ENCODE measurements around the gene GET4. TPM values are rescaled to one million over a fixed set of nuclear protein-coding genes. Genes with fewer than 3 reads are reported as not detected.

Gene GET4
- total RNA-seq, 6 experiments from 2014 or later: 15.6 to 38.3 (median 28.3) TPM

DNA sequence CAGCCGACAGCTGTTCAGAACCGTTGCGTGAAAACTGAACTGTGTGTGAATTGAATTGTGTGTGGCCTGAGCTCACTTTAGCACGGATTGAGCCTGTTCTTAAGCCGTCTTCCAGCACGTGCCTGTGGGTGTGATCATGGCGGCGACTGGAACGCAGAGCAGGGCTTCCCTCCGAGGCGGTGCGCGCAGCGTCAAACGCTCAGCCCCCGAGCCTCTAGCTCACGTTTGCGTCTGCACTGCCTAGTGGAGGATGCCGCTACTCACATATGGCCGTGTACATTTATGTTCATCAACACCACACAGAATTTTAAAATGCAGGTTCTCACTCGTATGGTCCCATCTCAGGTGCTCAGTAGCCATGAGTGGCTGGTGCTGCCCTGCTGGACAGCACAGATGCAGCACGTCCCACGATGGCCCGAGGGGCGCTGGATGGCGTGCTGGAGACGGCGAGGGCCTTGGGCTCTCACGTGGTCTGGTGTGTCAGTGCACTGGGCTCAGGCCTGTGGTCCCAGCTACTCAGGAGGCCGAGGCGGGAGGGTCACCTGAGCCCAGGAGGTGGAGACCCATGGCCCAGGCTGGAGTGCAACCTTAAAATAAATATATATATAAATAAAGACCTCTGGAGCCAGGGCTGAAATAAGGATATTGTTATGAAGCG lies 22.1 kb upstream of the GET4 start:
- Histone ChIP-seq H3K27ac (no peak overlapping the region), H3K36me3 (peaks cover 0 to 62% (median 27%) of the 10 kb centered on the region in 4 donors), H3K9me3 (no peaks in the 10 kb centered on the region), H3K4me1 (peaks cover 0 to 15% (median 5%) of the 10 kb centered on the region in 4 donors), H3K4me3 (no peak overlapping the region), H3K27me3 (no peaks in the 10 kb centered on the region)
- TF ChIP-seq POLR2A (IDR thresholded peaks at IDR 0.05): no peak
- TF ChIP-seq, protein P1, sequence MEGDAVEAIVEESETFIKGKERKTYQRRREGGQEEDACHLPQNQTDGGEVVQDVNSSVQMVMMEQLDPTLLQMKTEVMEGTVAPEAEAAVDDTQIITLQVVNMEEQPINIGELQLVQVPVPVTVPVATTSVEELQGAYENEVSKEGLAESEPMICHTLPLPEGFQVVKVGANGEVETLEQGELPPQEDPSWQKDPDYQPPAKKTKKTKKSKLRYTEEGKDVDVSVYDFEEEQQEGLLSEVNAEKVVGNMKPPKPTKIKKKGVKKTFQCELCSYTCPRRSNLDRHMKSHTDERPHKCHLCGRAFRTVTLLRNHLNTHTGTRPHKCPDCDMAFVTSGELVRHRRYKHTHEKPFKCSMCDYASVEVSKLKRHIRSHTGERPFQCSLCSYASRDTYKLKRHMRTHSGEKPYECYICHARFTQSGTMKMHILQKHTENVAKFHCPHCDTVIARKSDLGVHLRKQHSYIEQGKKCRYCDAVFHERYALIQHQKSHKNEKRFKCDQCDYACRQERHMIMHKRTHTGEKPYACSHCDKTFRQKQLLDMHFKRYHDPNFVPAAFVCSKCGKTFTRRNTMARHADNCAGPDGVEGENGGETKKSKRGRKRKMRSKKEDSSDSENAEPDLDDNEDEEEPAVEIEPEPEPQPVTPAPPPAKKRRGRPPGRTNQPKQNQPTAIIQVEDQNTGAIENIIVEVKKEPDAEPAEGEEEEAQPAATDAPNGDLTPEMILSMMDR (IDR thresholded peaks at IDR 0.05): no peak
- DNase-seq: no peak
- intact Hi-C loops (cut with DNase I): no loop called here
- ATAC-seq: no peak
- WGBS (ENCODE audit: insufficient coverage, low coverage, low lambda C conversion rate, missing lambda C conversion rate): 86% methylated on average over 6 of the region's 32 CpGs

- H3K9me3 ChIP-seq: no peaks in the 10 kb centered on the region
- H3K4me3 ChIP-seq: peak overlapping the region in 1 of 3 donors; percentile 44
- peaks cover 0 to 47% (median 26%) of the 10 kb centered on the region in 4 donors for H3K36me3 ChIP-seq
- ATAC-seq (peak; percentile 79 to 87 (median 83)), DNase-seq (peak; percentile 59 to 80 (median 76))
- TF ChIP-seq, protein P1 (IDR thresholded peaks at IDR 0.05): no peak
- peak; percentile 25 for TF ChIP-seq POLR2A (IDR thresholded peaks at IDR 0.05)
- peaks cover 0 to 15% (median 6%) of the 10 kb centered on the region in 4 donors for H3K4me1 ChIP-seq
- peak overlapping the region; percentile 76 to 97 (median 80) for H3K27ac ChIP-seq
- WGBS (ENCODE audit: insufficient coverage, low coverage, low lambda C conversion rate, missing lambda C conversion rate): 34% methylated on average over 4 of the region's 29 CpGs
- H3K27me3 ChIP-seq: no peaks in the 10 kb centered on the region
- intact Hi-C loops (cut with DNase I): no loop called here
Measured at GRCh38 chr7:855686-856369, 20.5 kb upstream of the GET4 start.

DNA sequence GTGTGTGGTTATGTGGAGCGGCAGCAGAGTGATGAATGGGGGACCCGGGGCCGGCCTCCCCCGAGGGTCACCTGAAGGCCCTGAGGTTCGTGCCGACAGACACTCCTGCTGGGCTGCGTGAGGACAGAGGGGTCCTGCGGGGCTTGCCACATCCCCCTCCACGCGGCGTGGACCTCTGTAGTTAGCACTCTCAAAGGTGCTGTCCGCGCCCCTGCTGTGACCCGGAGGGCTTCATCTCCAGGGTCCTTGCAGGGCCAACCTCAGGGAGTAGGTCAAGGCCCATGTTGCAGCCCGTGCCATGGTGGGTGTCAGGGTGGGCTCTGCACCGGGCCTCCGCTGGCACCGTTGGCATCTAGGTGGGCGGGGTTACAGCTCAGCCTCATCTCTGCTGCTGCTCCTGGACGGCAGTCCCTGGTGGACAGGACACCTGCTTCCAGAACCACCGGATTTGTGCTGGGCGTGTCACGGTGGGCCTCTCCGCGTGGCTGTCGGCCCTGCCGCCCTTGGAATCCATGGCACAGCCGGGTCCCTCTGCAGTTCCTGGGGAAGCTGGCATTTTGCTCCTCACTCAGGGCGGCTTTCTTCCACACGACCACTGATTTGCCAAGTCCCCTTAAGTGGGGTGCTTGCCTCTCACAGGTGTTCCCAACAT lies 19.8 kb upstream of the GET4 start:
- Histone ChIP-seq H3K4me3 (peak overlapping the region in 1 of 3 donors; percentile 44), H3K9me3 (no peaks in the 10 kb centered on the region), H3K27ac (peak overlapping the region; percentile 76 to 97 (median 80)), H3K4me1 (peaks cover 0 to 20% (median 9%) of the 10 kb centered on the region in 4 donors), H3K27me3 (no peaks in the 10 kb centered on the region), H3K36me3 (peaks cover 2 to 45% (median 25%) of the 10 kb centered on the region in 4 donors)
- peak; percentile 6 to 37 (median 17) for ATAC-seq
- 31% methylated on average over 4 of the region's 30 CpGs for WGBS (ENCODE audit: insufficient coverage, low coverage, low lambda C conversion rate, missing lambda C conversion rate)
- DNase-seq: no peak
- intact Hi-C loops (cut with DNase I): no loop called here
- TF ChIP-seq POLR2A (IDR thresholded peaks at IDR 0.05): no peak
- TF ChIP-seq, protein P1 (IDR thresholded peaks at IDR 0.05): no peak

DNA sequence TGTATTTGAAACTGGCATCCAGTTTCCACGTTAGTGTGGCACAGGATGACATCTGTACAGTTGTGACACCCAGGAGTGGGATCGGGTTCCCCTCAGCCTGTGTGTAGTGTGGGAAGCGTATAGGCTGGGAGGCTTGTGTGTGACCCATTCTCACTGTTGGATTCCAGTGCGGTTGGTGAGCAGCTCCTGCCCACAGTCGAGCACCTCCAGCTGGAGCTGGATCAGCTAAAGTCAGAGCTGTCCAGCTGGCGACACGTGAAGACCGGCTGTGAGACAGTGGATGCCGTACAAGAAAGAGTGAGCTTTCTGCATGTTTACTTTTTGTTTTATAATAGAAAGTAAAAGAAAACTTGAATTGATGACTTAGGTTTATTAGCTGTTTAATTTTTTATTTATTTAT lies 18.7 kb upstream of the GET4 start:
- Histone ChIP-seq H3K27ac (peak overlapping the region in 1 of 3 donors; percentile 97), H3K4me3 (no peak overlapping the region), H3K4me1 (peaks cover 0 to 20% (median 9%) of the 10 kb centered on the region in 4 donors), H3K27me3 (no peaks in the 10 kb centered on the region), H3K36me3 (peaks cover 4 to 45% (median 26%) of the 10 kb centered on the region in 4 donors), H3K9me3 (no peaks in the 10 kb centered on the region)
- WGBS (ENCODE audit: insufficient coverage, low coverage, low lambda C conversion rate, missing lambda C conversion rate): 64% methylated on average over 8 of the region's 9 CpGs
- TF ChIP-seq, protein P1 (IDR thresholded peaks at IDR 0.05): no peak
- TF ChIP-seq POLR2A (IDR thresholded peaks at IDR 0.05): no peak
- peak in 2 of 4 donors; percentile 16 to 29 for ATAC-seq
- no peak for DNase-seq
- intact Hi-C loops (cut with DNase I): no loop called here

Measured in right lobe of liver (tissue), 6 donors.